Natural killer cell (primary cell): ENCODE data around the gene URAD. TPM values are rescaled to one million over a fixed set of nuclear protein-coding genes. Genes with fewer than 3 reads are reported as not detected.

Experiments used
- ATAC-seq, 3 donors: fragments of 150-1000 bp in 2 of 3; fragments of 200-7000 bp in 1 of 3; cut with Tn5 transposase; 1 replicate in 1 of 3; 2 replicates in 2 of 3; pipeline ENCODE4 v1.10.0; 2021; ENCODE audit warnings: mild to moderate bottlenecking in 2 of 3, moderate library complexity in 2 of 3
- DNase-seq, 2 donors: peaks; one replicate each; pipeline versions ENCODE4 v3.0.0 to v3.0.0-alpha.2; 2013 to 2021; ENCODE audit warnings: mixed read lengths in 1 of 2
- H3K27ac ChIP-seq: one replicate; pipeline ENCODE4 v1.5.1; 2013; ENCODE audit warnings: mild to moderate bottlenecking, low read length
- H3K27me3 ChIP-seq: one replicate; pipeline ENCODE4 v1.6.1; 2013; ENCODE audit warnings: low read length; ENCODE audit not compliant: control insufficient read depth, insufficient read depth
- H3K36me3 ChIP-seq: one replicate; pipeline ENCODE4 v1.6.1; 2013; ENCODE audit warnings: low read length; ENCODE audit not compliant: control insufficient read depth, insufficient read depth
- H3K4me1 ChIP-seq: one replicate; pipeline ENCODE4 v1.6.1; 2013; ENCODE audit warnings: low read length; ENCODE audit not compliant: control insufficient read depth, insufficient read depth
- H3K4me3 ChIP-seq: one replicate; pipeline ENCODE4 v1.5.1; 2013; ENCODE audit warnings: low read length
- H3K9me3 ChIP-seq: one replicate; pipeline ENCODE4 v1.6.1; 2013; ENCODE audit warnings: low read length; ENCODE audit not compliant: control insufficient read depth, insufficient read depth
- H3K27ac Mint-ChIP-seq, 2 donors: one replicate each; pipeline ENCODE4 v1.8.0; 2022; ENCODE audit warnings: mild to moderate bottlenecking in 2 of 2, mixed read lengths in 2 of 2, moderate library complexity in 1 of 2
- H3K27me3 Mint-ChIP-seq, 2 donors: one replicate each; pipeline ENCODE4 v1.8.0; 2022; ENCODE audit warnings: low read depth in 2 of 2, mixed read lengths in 2 of 2
- H3K36me3 Mint-ChIP-seq: one replicate; pipeline ENCODE4 v1.8.0; 2022; ENCODE audit warnings: mixed read lengths
- H3K4me1 Mint-ChIP-seq, 2 donors: one replicate each; pipeline ENCODE4 v1.8.0; 2022; ENCODE audit warnings: mixed read lengths in 2 of 2
- H3K4me3 Mint-ChIP-seq: one replicate; pipeline ENCODE4 v1.8.0; 2022; ENCODE audit warnings: mild to moderate bottlenecking, moderate library complexity, mixed read lengths
- H3K9me3 Mint-ChIP-seq, 2 donors: one replicate each; pipeline ENCODE4 v1.8.0; 2022; ENCODE audit warnings: mixed read lengths in 2 of 2
- WGBS: methylation state at CpG from one replicate; pipeline ENCODE4 v1.1.7; 2013; ENCODE audit warnings: missing lambda C conversion rate; ENCODE audit not compliant: insufficient coverage; 5-methylcytosine and 5-hydroxymethylcytosine counted together
- intact Hi-C: fragments of 100-400 bp; cut with micrococcal nuclease; formaldehyde crosslinking; loops from one replicate; pipeline ENCODE4 v1.14.2; 2022
- total RNA-seq, 4 donors: library from RNA; stranded (reverse); fragments of 120-200 nt in 1 of 4; gene quantifications; one replicate each; pipeline versions ENCODE4 v1.2.3 to v1.2.4, GENCODE V29; 2013 to 2022
- TF ChIP-seq, protein P1 (sequence below): fragments of 200-600 bp; IDR thresholded peaks from one replicate; pipeline ENCODE4 v1.8.0; 2022; ENCODE audit warnings: antibody characterized with exemption

URAD gene
- total RNA-seq: not detected
- not detected for total RNA-seq (2013)

DNA sequence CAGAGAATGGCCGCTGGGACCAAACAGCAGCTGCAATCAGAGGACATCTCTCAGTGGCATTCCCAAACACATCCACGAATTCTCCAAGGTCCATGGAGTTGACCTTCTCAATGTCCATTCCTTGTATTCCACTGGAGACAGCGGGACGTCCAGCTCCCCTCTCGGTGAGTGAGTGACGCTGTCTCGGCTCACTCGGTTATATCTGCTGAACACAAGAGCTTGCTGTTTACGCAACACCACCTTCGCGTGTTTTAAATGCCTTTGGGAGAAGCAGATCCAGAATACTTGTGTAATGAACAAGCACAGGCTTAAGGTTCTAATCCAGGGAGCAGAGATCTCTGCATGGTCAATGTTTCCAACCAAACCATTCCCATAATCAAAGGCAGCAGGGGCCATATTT, at the start of gene URAD:
TSS of gene URAD (minus strand) at position 174 of the 400 bp plus-strand sequence. CDS start at position 118, 56 bp downstream.
- H3K36me3 Mint-ChIP-seq: no peaks in the 10 kb centered on the region
- H3K27me3 Mint-ChIP-seq: peaks cover 3 to 16% of the 10 kb centered on the region in 2 donors
- TF ChIP-seq, protein P1, sequence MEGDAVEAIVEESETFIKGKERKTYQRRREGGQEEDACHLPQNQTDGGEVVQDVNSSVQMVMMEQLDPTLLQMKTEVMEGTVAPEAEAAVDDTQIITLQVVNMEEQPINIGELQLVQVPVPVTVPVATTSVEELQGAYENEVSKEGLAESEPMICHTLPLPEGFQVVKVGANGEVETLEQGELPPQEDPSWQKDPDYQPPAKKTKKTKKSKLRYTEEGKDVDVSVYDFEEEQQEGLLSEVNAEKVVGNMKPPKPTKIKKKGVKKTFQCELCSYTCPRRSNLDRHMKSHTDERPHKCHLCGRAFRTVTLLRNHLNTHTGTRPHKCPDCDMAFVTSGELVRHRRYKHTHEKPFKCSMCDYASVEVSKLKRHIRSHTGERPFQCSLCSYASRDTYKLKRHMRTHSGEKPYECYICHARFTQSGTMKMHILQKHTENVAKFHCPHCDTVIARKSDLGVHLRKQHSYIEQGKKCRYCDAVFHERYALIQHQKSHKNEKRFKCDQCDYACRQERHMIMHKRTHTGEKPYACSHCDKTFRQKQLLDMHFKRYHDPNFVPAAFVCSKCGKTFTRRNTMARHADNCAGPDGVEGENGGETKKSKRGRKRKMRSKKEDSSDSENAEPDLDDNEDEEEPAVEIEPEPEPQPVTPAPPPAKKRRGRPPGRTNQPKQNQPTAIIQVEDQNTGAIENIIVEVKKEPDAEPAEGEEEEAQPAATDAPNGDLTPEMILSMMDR: no peak
- ATAC-seq: no peak
- no peaks in the 10 kb centered on the region for H3K9me3 ChIP-seq
- no peaks in the 10 kb centered on the region for H3K9me3 Mint-ChIP-seq
- no peaks in the 10 kb centered on the region for H3K27me3 ChIP-seq
- WGBS: 84% methylated on average over 11 of the region's 11 CpGs
- no peaks in the 10 kb centered on the region for H3K4me1 ChIP-seq
- H3K4me1 Mint-ChIP-seq: no peaks in the 10 kb centered on the region
- DNase-seq: no peak
- H3K36me3 ChIP-seq: no peaks in the 10 kb centered on the region
- intact Hi-C loops: no loop called here
- no peak within 1 kb of the TSS for H3K27ac ChIP-seq
- no peak within 1 kb of the TSS for H3K4me3 Mint-ChIP-seq
- no peak within 1 kb of the TSS for H3K27ac Mint-ChIP-seq
- H3K4me3 ChIP-seq: no peak within 1 kb of the TSS

DNA sequence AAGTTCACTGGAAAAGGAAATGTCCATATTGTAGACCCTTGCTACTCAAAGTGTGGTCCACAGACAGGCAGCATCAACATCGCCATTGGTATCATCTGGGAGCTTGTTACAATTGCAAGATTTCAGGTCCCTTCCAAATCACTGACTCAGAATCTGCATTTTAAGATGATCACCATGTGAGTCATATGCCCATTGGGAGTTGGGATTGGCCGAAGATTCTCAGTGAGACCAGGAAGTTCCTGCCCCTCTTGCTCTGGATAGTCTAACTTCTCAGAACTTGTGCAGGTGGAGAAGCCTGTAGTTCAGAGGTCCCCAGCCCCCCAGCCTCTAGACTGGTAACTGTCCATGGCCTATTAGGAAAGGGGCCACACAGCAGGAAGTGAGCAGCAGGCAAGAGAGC, 48.9 kb upstream of the URAD start:
- Mint-ChIP-seq H3K4me1 (no peaks in the 10 kb centered on the region), H3K27ac (no peak overlapping the region), H3K27me3 (peaks cover 0 to 5% of the 10 kb centered on the region in 2 donors), H3K9me3 (no peaks in the 10 kb centered on the region), H3K36me3 (no peaks in the 10 kb centered on the region), H3K4me3 (no peak overlapping the region)
- ATAC-seq: no peak
- TF ChIP-seq, protein P1: no peak
- intact Hi-C loops: no loop called here
- Histone ChIP-seq H3K27ac (no peak overlapping the region), H3K27me3 (no peaks in the 10 kb centered on the region), H3K9me3 (no peaks in the 10 kb centered on the region), H3K4me3 (no peak overlapping the region), H3K4me1 (no peaks in the 10 kb centered on the region), H3K36me3 (no peaks in the 10 kb centered on the region)
- no peak for DNase-seq
- WGBS: 74% methylated on average over 2 of the region's 2 CpGs

DNA sequence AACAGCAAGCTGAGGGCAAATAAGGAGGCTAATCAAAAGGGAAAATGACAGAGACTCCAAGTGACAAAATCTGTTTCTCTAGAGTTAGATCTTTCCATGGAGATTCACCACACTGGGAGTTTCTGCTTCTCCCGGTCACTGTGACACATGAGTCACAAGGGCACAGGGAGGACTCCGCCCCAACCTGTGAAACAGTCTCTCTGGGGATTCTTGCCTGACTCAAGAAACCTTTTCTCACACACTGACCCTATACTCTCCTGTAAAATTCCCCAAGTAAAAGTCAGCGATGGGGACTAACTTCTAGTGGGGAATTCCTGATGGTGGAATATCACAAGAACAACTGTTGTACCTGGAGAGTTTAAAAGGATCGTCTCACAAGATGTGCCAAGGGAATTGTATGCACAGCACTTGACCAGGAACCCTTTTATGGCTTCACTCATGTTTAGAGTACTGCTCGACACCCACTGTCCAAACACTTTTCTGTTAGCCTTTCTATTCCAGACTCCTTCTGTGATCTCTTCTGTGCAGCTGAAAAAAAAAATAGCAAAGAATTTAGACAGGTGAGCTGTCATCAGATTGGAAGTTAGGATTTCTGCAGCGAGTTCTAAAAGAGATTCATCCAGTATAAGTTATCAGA, 46.8 kb upstream of the URAD start:
- H3K4me3 ChIP-seq: no peak overlapping the region
- Mint-ChIP-seq H3K4me1 (peaks cover 0 to 9% of the 10 kb centered on the region in 2 donors), H3K36me3 (no peaks in the 10 kb centered on the region), H3K4me3 (no peak overlapping the region), H3K27me3 (peaks cover 0 to 16% of the 10 kb centered on the region in 2 donors), H3K27ac (no peak overlapping the region), H3K9me3 (no peaks in the 10 kb centered on the region)
- TF ChIP-seq, protein P1: no peak
- intact Hi-C loops: no loop called here
- H3K36me3 ChIP-seq: no peaks in the 10 kb centered on the region
- 88% methylated on average over 6 of the region's 6 CpGs for WGBS
- peaks cover 7% of the 10 kb centered on the region for H3K4me1 ChIP-seq
- DNase-seq (no peak), ATAC-seq (no peak)
- no peaks in the 10 kb centered on the region for H3K9me3 ChIP-seq
- H3K27ac ChIP-seq: no peak overlapping the region
- no peaks in the 10 kb centered on the region for H3K27me3 ChIP-seq
